Left lung (tissue), 10 donors: ENCODE data around the gene DYRK1A. TPM values are rescaled to one million over a fixed set of nuclear protein-coding genes. Genes with fewer than 3 reads are reported as not detected.

Experiments
- ATAC-seq: fragments of 200-7000 bp; cut with Tn5 transposase; one replicate; pipeline ENCODE4 v1.9.1; 2020; ENCODE audit warnings: moderate library complexity
- DNase-seq, 4 donors: peaks; one replicate each; pipeline ENCODE4 v3.0.0-alpha.2; 2013 to 2020
- H3K27ac ChIP-seq, 2 donors: fragments of 200-600 bp; sonication (generic) in 1 of 2; one replicate each; pipeline versions ENCODE4 v1.5.0 to v1.8.0; 2020 to 2021
- H3K27me3 ChIP-seq, 2 donors: fragments of 200-600 bp; sonication (generic) in 1 of 2; one replicate each; pipeline versions ENCODE4 v1.5.0 to v1.8.0; 2020 to 2021
- H3K36me3 ChIP-seq, 2 donors: fragments of 200-600 bp; sonication (generic) in 1 of 2; one replicate each; pipeline versions ENCODE4 v1.5.0 to v1.8.0; 2020 to 2021
- H3K4me1 ChIP-seq, 2 donors: fragments of 200-600 bp; one replicate each; pipeline ENCODE4 v1.8.0; 2021
- H3K4me3 ChIP-seq, 2 donors: fragments of 200-600 bp; sonication (generic) in 1 of 2; one replicate each; pipeline versions ENCODE4 v1.5.0 to v1.8.0; 2020 to 2021; ENCODE audit warnings: mild to moderate bottlenecking in 1 of 2
- H3K9me3 ChIP-seq, 2 donors: fragments of 200-600 bp; sonication (generic) in 1 of 2; one replicate each; pipeline versions ENCODE4 v1.5.0 to v1.8.0; 2020 to 2021
- intact Hi-C, 2 donors: fragments of 100-400 bp; cut with DNase I; formaldehyde crosslinking; loops; one replicate each; pipeline versions ENCODE4 v1.11.2 to v1.14.2; 2022
- polyA plus RNA-seq, 6 donors: library from polyadenylated mRNA; unstranded; fragments of 120-200 nt; gene quantifications; one replicate each; pipeline ENCODE4 v1.2.1, GENCODE V29; 2013; ENCODE audit not compliant: insufficient read length in 6 of 6
- total RNA-seq, 2 donors: library from RNA; stranded (reverse); fragmentation: NEBNext Ultra II Directional; extraction: Animal tissue kit (Norgen Biotek cat#: 25700); gene quantifications; one replicate each; pipeline ENCODE4 v1.2.1, GENCODE V29; 2021
- TF ChIP-seq, protein P1 (sequence below), 2 donors: fragments of 200-600 bp; sonication (generic) in 1 of 2; IDR thresholded peaks; one replicate each; pipeline versions ENCODE4 v1.5.0 to v1.8.0; 2021; ENCODE audit warnings: antibody characterized with exemption in 2 of 2
- donor health status: DM: no; HTN: yes; CAD: no.
- donor health status: DM: no; HTN: no; CAD: no.

DYRK1A gene
- total and polyA plus RNA-seq, 8 donors: 57.0 to 69.9 (median 65.8) TPM

GRCh38 chr21:37350472-37350871 lies 16.1 kb upstream of the DYRK1A start:
- Histone ChIP-seq H3K27me3 (no peaks in the 10 kb centered on the region), H3K4me3 (no peak overlapping the region), H3K36me3 (no peaks in the 10 kb centered on the region), H3K9me3 (peaks cover 0 to 38% of the 10 kb centered on the region in 2 donors), H3K4me1 (peaks cover 0 to 4% of the 10 kb centered on the region in 2 donors), H3K27ac (no peak overlapping the region)
- intact Hi-C loops: no loop called here
- TF ChIP-seq, protein P1, sequence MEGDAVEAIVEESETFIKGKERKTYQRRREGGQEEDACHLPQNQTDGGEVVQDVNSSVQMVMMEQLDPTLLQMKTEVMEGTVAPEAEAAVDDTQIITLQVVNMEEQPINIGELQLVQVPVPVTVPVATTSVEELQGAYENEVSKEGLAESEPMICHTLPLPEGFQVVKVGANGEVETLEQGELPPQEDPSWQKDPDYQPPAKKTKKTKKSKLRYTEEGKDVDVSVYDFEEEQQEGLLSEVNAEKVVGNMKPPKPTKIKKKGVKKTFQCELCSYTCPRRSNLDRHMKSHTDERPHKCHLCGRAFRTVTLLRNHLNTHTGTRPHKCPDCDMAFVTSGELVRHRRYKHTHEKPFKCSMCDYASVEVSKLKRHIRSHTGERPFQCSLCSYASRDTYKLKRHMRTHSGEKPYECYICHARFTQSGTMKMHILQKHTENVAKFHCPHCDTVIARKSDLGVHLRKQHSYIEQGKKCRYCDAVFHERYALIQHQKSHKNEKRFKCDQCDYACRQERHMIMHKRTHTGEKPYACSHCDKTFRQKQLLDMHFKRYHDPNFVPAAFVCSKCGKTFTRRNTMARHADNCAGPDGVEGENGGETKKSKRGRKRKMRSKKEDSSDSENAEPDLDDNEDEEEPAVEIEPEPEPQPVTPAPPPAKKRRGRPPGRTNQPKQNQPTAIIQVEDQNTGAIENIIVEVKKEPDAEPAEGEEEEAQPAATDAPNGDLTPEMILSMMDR (IDR thresholded peaks at IDR 0.05): no peak
- ATAC-seq: no peak
- no peak for DNase-seq

DNA sequence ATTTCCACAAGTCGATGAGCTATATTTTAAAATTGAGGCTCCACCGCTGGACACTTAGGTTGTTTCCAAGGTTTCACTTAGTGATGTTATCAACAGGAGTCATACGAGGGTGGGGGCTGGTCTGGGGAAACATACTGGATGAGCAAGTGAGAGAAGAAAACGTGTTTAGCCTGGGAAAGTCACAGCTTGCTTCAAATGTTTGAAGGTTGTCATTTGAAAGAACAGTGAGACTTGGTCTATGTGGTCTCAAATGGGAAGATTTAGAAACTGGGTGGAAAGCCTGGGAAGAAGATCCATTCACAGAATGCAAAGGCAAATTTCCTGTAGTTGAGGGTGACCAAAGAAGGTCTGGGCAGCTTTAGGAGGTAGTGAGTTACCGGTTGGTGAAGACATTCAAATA lies 9.9 kb upstream of the DYRK1A start:
- Histone ChIP-seq H3K4me3 (no peak overlapping the region), H3K27me3 (no peaks in the 10 kb centered on the region), H3K9me3 (no peaks in the 10 kb centered on the region), H3K27ac (no peak overlapping the region), H3K4me1 (peaks cover 0 to 7% of the 10 kb centered on the region in 2 donors), H3K36me3 (no peaks in the 10 kb centered on the region)
- TF ChIP-seq, protein P1 (IDR thresholded peaks at IDR 0.05): no peak
- DNase-seq (no peak), ATAC-seq (no peak)
- intact Hi-C loops: no loop called here

DNA sequence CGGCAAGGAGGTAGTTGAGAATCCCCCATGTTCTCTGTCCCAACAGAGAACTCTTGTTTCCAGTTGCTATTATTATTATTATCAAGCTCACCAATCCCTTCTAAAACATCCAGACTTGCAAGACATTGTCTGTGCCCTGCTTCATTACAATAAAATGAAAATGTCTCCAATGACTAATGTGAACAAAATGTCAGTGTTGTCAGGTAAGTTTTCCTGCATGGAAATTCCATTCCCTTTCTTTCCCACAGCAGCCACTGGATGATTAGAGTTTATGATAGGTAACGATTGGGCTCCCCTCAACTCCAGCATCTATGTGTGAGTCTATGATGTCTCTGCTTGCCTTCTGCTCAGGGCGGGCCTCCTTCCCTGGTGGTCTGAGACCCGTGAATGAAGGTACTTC lies 8.9 kb upstream of the DYRK1A start:
- ATAC-seq (no peak), DNase-seq (no peak)
- H3K4me1 ChIP-seq: peaks cover 0 to 7% of the 10 kb centered on the region in 2 donors
- H3K36me3 ChIP-seq: no peaks in the 10 kb centered on the region
- H3K4me3 ChIP-seq: no peak overlapping the region
- TF ChIP-seq, protein P1 (IDR thresholded peaks at IDR 0.05): no peak
- no peaks in the 10 kb centered on the region for H3K27me3 ChIP-seq
- intact Hi-C loops: no loop called here
- H3K27ac ChIP-seq: no peak overlapping the region
- H3K9me3 ChIP-seq: no peaks in the 10 kb centered on the region

DNA sequence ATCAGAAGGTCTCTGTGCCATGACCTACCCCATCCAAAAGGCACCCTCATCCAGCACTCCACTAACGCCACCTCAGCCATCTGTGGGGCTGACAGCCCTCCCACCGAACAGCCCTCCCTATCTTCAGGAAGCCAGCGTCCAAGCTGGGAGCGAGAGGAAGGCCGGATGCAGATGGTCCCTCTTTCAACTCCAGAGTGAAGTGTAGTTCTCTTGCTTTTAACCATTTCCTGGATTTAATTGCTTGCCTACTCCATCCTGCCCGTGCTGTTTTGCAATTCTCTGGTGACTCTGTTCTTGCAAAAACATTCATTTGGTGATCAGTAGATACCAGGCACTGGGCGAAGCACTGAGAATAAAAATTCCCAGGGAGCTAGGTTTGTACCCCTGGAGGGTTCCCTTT lies 8.2 kb upstream of the DYRK1A start:
- H3K4me1 ChIP-seq: peaks cover 0 to 7% of the 10 kb centered on the region in 2 donors
- intact Hi-C loops: no loop called here
- no peak overlapping the region for H3K4me3 ChIP-seq
- no peaks in the 10 kb centered on the region for H3K9me3 ChIP-seq
- no peaks in the 10 kb centered on the region for H3K27me3 ChIP-seq
- TF ChIP-seq, protein P1 (IDR thresholded peaks at IDR 0.05): no peak
- DNase-seq: peak in 1 of 4 donors; percentile 42
- ATAC-seq: peak; percentile 48
- H3K27ac ChIP-seq: no peak overlapping the region
- no peaks in the 10 kb centered on the region for H3K36me3 ChIP-seq

GRCh38 chr21:37363936-37364335 lies 2.6 kb upstream of the DYRK1A start:
- intact Hi-C loops: loop anchor here in 1 of 2 donors (10.0 kb wide), 1 partner anchor 99 kb away; the partner anchor contains the start of gene VPS26C
- TF ChIP-seq, protein P1 (IDR thresholded peaks at IDR 0.05): no peak

More at GRCh38 chr21:37363936-37364335, 2.6 kb upstream of the DYRK1A start:
- ATAC-seq: no peak
- H3K9me3 ChIP-seq: no peaks in the 10 kb centered on the region
- H3K36me3 ChIP-seq: no peaks in the 10 kb centered on the region
- DNase-seq: no peak
- H3K27ac ChIP-seq: no peak overlapping the region
- no peaks in the 10 kb centered on the region for H3K27me3 ChIP-seq
- no peak overlapping the region for H3K4me3 ChIP-seq
- peaks cover 0 to 13% of the 10 kb centered on the region in 2 donors for H3K4me1 ChIP-seq
